Tibial nerve (tissue), 4 donors: Measurements from ENCODE around the gene AADACL4. TPM values are rescaled to one million over a fixed set of nuclear protein-coding genes. Genes with fewer than 3 reads are reported as not detected.

ENCODE experiments used
- DNase-seq, 2 donors: peaks; one replicate each; pipeline ENCODE4 v3.0.0-alpha.2; 2019; ENCODE audit warnings: low spot score in 2 of 2
- H3K27ac ChIP-seq, 4 donors: fragments of 200-600 bp; sonication (generic) in 3 of 4; one replicate each; pipeline ENCODE4 v1.5.1; 2017 to 2019; ENCODE audit warnings: mild to moderate bottlenecking in 1 of 4
- H3K27me3 ChIP-seq, 2 donors: fragments of 200-600 bp; sonication (generic) in 1 of 2; one replicate each; pipeline versions ENCODE4 v1.5.1 to v1.6.0; 2017 to 2019
- H3K36me3 ChIP-seq, 3 donors: fragments of 200-600 bp; sonication (generic); one replicate each; pipeline ENCODE4 v1.5.1; 2018 to 2019
- H3K4me1 ChIP-seq, 4 donors: fragments of 200-600 bp; sonication (generic) in 3 of 4; one replicate each; pipeline ENCODE4 v1.5.1; 2017 to 2019
- H3K4me3 ChIP-seq, 4 donors: fragments of 200-600 bp; sonication (generic) in 3 of 4; one replicate each; pipeline ENCODE4 v1.5.1; 2017 to 2019; ENCODE audit warnings: mild to moderate bottlenecking in 1 of 4, moderate library complexity in 1 of 4
- H3K9me3 ChIP-seq, 4 donors: fragments of 200-600 bp; sonication (generic) in 3 of 4; one replicate each; pipeline ENCODE4 v1.5.1; 2017 to 2019
- EP300 ChIP-seq, 2 donors: sonication (generic); formaldehyde crosslinking; IDR thresholded peaks; one replicate each; pipeline ENCODE4 v1.6.1; 2017; ENCODE audit warnings: antibody characterized with exemption in 2 of 2, mild to moderate bottlenecking in 1 of 2
- POLR2A ChIP-seq, 2 donors: fragments of 450-650 bp; IDR thresholded peaks; one replicate each; pipeline ENCODE4 v1.6.1; 2017; ENCODE audit warnings: antibody characterized with exemption in 2 of 2, mild to moderate bottlenecking in 2 of 2, moderate library complexity in 2 of 2
- whole genome bisulfite sequencing, 2 donors: methylation state at CpG; one replicate each; pipeline ENCODE4 v1.1.5; 2018; 5-methylcytosine and 5-hydroxymethylcytosine counted together
- total RNA-seq, 4 donors: library from RNA; depleted of rRNA; stranded (reverse); fragments of >200 nt; gene quantifications; one replicate each; pipeline ENCODE4 v1.1.0, GENCODE V29; 2016
- TF ChIP-seq, protein P1 (sequence below), 5 experiments: fragments of 200-600 bp in 3 of 5; fragments of 450-650 bp in 2 of 5; sonication (generic) in 3 of 5; IDR thresholded peaks; one replicate each; pipeline ENCODE4 v1.5.1; 2016 to 2019; ENCODE audit warnings: antibody characterized with exemption in 5 of 5, mild to moderate bottlenecking in 3 of 5, moderate library complexity in 2 of 5

Gene AADACL4
- total RNA-seq, 4 donors from 2014 or later: not detected

- Histone ChIP-seq H3K4me3 (peak overlapping the region; percentile 13 to 51 (median 49)), H3K27ac (peak overlapping the region; percentile 62 to 91 (median 85)), H3K4me1 (peaks cover 0 to 100% (median 95%) of the 10 kb centered on the region in 4 donors), H3K9me3 (no peaks in the 10 kb centered on the region), H3K27me3 (no peaks in the 10 kb centered on the region), H3K36me3 (no peaks in the 10 kb centered on the region)
- TF ChIP-seq, protein P1, sequence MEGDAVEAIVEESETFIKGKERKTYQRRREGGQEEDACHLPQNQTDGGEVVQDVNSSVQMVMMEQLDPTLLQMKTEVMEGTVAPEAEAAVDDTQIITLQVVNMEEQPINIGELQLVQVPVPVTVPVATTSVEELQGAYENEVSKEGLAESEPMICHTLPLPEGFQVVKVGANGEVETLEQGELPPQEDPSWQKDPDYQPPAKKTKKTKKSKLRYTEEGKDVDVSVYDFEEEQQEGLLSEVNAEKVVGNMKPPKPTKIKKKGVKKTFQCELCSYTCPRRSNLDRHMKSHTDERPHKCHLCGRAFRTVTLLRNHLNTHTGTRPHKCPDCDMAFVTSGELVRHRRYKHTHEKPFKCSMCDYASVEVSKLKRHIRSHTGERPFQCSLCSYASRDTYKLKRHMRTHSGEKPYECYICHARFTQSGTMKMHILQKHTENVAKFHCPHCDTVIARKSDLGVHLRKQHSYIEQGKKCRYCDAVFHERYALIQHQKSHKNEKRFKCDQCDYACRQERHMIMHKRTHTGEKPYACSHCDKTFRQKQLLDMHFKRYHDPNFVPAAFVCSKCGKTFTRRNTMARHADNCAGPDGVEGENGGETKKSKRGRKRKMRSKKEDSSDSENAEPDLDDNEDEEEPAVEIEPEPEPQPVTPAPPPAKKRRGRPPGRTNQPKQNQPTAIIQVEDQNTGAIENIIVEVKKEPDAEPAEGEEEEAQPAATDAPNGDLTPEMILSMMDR (IDR thresholded peaks at IDR 0.05): peak in 2 of 5 experiments; percentile 10 to 25
- TF ChIP-seq POLR2A (IDR thresholded peaks at IDR 0.05) (peak in 1 of 2 donors; percentile 18), EP300 (IDR thresholded peaks at IDR 0.05) (peak in 1 of 2 donors; percentile 91)
- DNase-seq: peak; percentile 71 to 78
- 6 to 17% methylated on average over 13 to 16 of the region's 39 CpGs for WGBS, 2 donors
These were observed 47.7 kb upstream of the AADACL4 start for GRCh38 chr1:12596007-12596821.

GRCh38 chr1:12597792-12598191 is 46.1 kb upstream of the AADACL4 start:
- DNase-seq: peak in 1 of 2 donors; percentile 49
- TF ChIP-seq, protein P1 (IDR thresholded peaks at IDR 0.05): no peak
- TF ChIP-seq POLR2A (IDR thresholded peaks at IDR 0.05): peak in 1 of 2 donors; percentile 14
- TF ChIP-seq EP300 (IDR thresholded peaks at IDR 0.05): peak in 1 of 2 donors; percentile 79
- H3K4me1 ChIP-seq: peaks cover 0 to 100% (median 97%) of the 10 kb centered on the region in 4 donors
- peaks cover 0 to 3% (median 0%) of the 10 kb centered on the region in 3 donors for H3K36me3 ChIP-seq
- H3K27ac ChIP-seq: peak overlapping the region in 3 of 4 donors; percentile 81 to 91 (median 89)
- no peak overlapping the region for H3K4me3 ChIP-seq
- H3K9me3 ChIP-seq: no peaks in the 10 kb centered on the region
- WGBS, 2 donors: 43 to 57% methylated on average over 9 to 10 of the region's 10 CpGs
- H3K27me3 ChIP-seq: no peaks in the 10 kb centered on the region

DNA sequence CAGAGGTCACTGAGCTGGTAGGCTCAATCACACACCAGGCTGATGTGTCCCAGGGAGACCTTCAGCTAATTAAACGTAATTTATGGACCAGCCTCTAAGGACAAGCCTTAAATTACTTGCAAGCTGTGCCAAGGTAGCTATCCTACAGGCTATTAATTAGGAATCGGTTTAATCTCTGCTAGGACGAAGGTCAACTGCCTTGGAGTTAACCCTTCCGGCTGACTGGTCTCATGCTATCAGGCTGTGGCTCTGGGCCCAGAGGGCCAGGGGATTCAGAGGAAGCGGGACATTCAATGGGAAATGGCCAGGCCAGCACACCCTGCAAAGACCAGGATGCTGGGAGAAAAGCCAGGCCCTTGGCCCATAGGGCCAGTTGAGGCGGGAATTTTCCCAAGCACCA is 44.9 kb upstream of the AADACL4 start:
- TF ChIP-seq POLR2A (IDR thresholded peaks at IDR 0.05) (no peak), EP300 (IDR thresholded peaks at IDR 0.05) (no peak)
- TF ChIP-seq, protein P1 (IDR thresholded peaks at IDR 0.05): no peak
- H3K36me3 ChIP-seq: peaks cover 0 to 10% (median 0%) of the 10 kb centered on the region in 3 donors
- H3K27ac ChIP-seq: peak overlapping the region; percentile 35 to 91 (median 85)
- H3K27me3 ChIP-seq: no peaks in the 10 kb centered on the region
- H3K9me3 ChIP-seq: no peaks in the 10 kb centered on the region
- H3K4me3 ChIP-seq: no peak overlapping the region
- no peak for DNase-seq
- peaks cover 6 to 100% (median 97%) of the 10 kb centered on the region in 4 donors for H3K4me1 ChIP-seq
- WGBS, 2 donors: 36 to 48% methylated on average over 6 of the region's 6 CpGs

- WGBS, 2 donors: 47 to 58% methylated on average over 5 of the region's 5 CpGs
These were observed 44.2 kb upstream of the AADACL4 start for GRCh38 chr1:12599657-12600056.

More at GRCh38 chr1:12599657-12600056, 44.2 kb upstream of the AADACL4 start:
- Histone ChIP-seq H3K4me3 (no peak overlapping the region), H3K27ac (peak overlapping the region; percentile 32 to 91 (median 62)), H3K4me1 (peaks cover 6 to 100% (median 94%) of the 10 kb centered on the region in 4 donors), H3K9me3 (no peaks in the 10 kb centered on the region), H3K27me3 (no peaks in the 10 kb centered on the region), H3K36me3 (peaks cover 0 to 10% (median 0%) of the 10 kb centered on the region in 3 donors)
- DNase-seq: no peak
- TF ChIP-seq POLR2A (IDR thresholded peaks at IDR 0.05): no peak
- TF ChIP-seq, protein P1 (IDR thresholded peaks at IDR 0.05): no peak
- TF ChIP-seq EP300 (IDR thresholded peaks at IDR 0.05): no peak
